Smooth muscle cell of the brain vasculature (primary cell): ENCODE results near the gene UFD1.

Source experiments
- DNase-seq: peaks from one replicate; pipeline ENCODE4 v3.0.0-alpha.2; 2012; ENCODE audit warnings: low read depth, low spot score

Gene UFD1

DNA sequence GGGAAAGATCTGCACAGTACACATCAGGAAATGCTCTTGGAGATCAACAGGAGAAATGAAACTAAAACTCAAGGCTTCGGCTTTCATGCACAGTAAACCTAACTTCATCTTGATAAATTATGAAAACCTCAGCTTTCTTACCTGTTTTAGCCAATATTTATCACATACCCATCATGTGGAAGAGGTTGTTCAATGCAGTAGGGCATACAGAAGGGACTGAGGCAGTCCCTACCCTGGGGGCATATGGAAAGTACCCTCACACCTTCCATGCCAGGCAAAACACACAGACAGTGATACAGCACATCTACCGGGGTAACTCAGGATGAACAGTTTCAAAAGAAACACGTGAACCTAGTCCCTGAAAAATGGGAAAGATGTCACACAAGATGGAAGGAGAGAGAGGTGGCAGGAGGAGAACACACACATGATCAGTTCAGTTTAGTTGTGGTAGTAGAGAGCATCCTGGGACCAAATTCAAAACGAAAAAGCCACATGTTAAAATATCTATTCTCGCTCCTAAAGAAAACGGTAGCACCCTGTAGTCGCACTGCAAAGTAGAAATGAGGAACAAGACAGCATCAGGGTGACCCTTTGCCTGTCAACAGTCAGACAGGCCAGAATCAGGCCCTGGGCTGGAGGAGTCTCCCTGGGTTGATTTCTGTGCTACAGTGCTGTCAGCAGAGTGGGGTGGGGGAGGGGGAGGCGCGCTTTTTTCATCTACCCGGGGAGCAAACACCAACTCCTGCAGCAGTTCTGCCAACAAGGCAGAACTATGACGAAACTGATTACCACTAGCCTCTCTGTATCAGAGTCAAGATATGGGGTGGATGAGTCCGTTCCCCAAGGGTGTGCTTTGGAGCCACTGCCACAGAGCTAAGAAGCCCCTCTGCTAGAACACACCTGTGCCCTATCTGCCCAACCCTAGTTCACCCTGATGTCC lies 48.8 kb downstream of the UFD1 start:
- DNase-seq = no peak

DNA sequence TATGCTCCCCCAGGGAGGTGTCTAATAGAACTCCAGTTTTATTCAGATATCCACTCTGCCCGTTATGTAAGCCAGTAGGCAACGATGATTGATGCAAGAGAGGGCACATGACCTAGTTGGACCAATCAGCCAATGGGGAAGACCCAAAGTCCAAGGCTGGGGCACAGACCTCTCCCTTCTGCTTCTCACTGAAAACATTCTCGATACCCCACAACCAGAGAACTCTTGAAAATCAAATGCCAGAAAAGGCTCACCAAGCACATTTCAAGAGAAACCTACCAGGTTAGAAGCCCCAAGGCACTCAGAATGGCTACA lies 54.9 kb downstream of the UFD1 start:
- no peak for DNase-seq

DNA sequence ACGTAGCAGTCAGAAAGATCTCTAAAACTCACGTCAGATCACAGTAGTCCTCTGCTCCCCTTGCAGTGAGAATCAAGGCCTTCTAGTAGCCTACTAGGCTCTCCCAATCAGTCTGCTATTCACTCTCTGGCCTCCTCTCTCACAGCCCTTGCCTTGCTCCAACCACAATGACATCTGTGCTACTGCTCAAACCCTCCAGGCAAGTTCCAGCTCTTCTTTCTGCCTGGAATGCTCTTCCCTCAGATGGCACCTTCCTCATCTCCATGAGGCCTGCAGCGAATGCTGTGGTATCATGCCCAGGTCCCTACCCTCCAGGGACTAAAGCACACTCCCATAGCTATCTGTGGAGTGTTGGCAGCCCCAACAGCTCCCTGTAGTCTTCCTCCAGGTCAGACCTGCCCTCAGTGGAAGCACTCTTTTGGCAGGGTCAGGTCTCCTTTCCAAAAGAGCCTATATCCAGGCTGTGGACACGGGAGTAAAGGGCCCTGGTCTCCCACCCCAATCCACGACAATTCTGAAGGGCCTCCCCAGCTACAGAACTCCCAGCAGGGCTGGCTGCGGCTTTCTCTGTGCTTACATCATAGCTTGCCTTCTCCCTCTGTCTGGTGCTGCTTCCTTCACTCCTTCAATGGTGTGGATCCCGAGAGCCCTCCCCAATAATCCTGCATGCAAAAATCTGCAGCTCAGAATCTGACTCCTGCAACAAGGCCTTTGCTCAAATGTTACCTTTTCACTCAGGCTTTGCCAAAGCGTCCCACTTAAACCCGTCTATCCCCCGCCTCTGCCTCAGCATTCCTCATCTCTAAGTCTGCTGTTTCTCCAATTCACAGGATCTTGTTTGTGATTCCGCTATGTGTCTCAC lies 56.3 kb downstream of the UFD1 start:
- no peak for DNase-seq

DNA sequence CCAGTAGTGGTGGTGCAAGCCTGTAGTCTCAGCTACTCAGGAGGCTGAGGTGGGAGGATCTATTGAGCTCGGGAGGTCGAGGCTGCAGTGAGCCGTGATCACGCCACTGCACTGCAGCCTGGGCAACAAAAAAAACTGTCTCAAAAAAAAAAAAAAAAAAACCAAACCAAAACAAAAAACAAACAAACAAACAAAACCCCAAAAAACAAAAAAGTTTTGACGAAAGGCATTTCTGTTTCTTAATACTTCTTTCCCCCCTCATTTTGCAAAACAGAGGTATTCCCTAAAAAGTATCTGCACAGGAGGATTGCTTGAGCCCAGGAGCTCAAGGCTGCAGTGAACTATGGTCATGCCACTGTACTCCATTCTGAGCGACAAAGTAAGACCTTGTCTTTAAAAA lies 58.7 kb downstream of the UFD1 start:
- no peak for DNase-seq

DNA sequence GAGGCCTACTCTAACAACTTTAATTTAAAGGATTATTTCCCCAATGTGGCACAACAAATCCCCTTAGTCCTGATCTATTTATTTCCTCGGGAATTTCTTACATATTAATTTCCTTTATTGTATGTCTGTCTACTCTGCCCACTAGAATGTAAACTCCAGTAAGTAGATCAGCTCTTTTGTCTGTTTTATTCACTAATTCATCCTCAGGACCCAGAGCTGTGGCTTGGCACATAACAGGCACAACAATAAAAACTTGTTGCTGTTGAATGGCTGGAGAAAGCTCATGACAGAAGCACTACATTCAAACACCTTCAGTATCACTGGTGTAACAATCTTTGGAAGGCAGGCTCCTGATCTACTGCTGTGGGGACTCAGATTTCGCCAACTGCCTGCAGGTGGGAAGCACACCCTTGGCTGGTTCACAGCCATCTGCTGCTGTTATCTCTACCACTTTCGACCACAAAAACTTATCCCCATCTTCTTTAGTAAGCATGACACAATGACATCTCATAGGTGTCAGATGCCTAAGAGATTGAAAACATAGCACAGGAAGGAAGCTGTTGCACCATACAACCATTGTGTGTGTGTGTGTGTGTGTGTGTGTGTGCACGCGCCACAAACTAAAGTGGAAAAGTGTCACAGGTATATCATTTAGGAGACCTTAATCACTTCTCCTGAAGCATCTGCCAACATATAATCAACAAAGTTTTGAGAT lies 59.4 kb downstream of the UFD1 start:
- no peak for DNase-seq

DNA sequence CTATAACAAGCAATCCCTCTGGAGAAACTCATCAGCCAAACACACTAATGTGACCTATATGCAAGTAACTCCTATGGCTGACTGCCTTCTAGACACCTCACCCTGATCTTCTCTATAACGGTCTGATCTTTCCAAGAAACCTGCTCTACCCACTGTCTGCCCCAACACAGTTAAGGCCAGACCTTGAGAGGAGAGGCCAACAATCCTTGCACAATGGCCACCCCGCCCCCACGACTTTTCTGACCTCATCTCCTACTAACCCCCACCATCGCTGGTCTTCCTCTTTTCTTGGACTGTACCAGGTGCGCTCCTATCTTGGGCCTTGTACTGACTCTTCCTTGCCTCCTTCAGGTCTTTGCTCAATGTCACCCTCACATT lies 59.9 kb downstream of the UFD1 start:
- DNase-seq = no peak

DNA sequence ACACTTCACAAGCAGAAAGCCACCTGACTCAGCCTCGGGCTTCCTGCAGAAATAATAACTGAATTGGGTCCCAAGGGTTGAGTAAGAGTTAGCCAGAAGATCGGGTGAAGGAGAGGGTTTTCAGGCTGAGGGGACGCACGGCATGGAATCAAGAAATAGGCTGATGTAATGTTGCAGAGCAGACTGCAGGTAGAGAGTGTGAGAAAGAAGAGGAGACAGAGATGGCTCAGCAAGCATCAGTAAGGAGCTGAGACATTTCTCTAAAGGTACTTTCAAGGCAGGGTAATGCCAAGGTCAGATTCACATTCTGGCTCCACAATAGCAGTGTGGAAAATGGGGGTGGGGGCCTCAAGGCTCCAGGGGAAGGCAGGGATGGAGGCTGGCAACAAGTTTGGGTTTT lies 66.1 kb downstream of the UFD1 start:
- no peak for DNase-seq

DNA sequence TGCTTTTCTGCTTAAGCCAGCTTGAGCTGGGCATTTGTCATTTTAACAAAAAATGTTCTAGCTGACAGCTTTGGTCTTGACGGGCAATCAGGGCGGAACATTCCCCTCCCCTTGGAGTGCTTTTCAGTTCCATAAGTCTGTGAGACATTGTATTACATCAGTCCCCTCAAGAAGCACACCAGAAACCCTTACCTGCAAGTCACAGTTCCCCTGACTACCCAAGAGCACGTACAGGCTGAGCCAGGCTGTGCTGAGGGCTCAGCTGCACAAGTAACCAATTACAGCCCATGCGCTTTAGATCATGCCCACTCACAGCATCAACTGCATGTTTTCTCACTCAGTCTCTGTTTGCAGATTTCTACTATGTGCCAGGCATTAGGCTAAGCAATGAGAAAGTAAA lies 66.5 kb downstream of the UFD1 start:
- DNase-seq = no peak

DNA sequence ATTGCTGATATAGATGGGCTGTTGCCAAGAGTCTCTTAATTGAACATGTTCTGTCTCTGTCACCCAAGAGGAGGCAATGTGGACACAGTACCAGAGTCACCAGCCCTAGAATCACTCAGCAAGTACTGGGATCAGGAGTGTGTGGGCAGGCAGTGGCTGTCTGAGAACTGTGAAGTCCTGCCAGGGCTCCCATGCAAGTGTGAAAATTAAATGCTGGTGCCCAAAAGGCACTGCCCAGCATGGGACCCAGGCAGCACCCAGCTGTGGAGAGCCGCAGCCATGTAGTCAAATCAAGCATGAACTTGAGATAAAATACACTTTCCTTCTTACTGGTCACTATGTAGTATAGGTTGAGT lies 67.3 kb downstream of the UFD1 start:
- DNase-seq = no peak

DNA sequence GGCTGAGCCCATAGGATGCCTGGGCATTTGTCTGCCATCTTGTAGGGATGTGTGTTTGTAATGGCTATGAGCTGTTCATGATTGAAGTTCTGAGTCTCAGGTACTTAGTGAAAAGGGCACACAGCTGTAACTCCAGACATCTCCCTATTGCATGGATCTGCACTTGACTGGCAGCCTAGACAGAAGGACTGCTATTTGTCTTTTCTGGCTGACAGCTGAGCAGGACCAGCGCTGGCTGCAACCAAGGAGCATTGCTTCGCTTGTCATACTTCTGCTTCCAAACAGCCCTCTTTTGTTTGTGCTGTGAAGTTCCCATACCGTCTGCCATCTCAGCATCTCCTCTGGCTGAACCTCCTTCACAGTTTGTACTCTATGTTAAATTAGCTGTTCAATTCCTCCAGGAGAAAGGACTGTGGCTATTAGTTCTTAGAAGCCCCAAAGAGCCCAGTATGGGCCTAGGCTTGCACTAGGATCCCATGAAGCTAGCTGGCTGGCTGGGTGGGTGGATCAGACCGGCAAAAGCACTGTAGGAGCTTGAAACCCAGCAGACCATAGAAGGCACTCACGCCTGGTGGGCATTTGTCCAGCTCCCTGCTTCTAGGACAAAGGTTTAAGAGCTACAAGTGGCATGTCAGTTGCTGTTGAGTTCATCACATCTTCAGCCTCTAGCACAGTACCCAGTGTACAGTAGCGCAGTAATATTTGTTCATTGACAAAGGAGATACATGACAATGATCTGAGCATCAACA lies 67.9 kb downstream of the UFD1 start:
- DNase-seq = no peak

DNA sequence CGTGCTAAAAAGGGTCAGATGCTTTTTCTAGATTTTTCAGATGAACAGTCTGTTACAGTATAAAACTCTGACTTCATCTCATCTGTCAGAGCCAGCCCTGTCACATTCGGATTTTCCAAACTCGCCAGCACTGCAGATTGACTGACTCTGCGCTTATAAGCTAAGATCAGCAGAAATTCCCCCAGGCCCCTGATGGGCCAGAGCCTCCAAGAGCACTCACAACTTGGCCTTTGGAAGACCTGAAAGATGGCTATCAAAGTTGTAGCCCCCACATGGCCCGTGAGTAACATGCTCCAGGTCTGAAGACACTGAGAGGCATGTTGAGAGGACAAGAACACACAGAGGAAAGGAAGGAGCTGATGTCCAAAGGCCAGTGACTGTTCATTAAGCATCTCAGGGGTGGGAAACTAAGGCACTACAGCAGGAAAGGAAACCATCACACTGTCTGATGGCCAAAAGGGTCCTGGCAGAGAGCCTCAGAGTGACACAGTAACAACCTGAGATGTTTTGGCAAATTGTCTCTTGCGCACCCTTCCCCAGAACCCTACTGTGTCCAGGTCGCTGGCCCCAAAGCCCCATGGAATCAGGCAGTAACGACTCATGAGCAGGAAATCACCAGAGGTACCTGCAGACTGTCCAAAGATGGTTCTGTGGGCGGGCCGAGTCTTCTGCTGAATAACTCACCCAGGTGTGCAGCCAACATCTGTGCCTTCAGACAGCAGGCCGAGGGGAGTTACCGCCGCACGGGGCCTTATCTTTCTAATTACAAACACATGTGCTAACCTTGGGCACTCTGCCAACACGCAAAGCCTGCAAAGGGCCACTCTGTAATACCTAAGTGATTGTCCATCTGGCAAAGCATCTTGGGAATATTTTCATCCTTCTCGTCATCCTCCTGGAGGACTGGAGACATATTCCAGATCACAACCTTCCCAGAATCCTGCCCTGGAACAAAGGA lies 71.1 kb downstream of the UFD1 start:
- no peak for DNase-seq

DNA sequence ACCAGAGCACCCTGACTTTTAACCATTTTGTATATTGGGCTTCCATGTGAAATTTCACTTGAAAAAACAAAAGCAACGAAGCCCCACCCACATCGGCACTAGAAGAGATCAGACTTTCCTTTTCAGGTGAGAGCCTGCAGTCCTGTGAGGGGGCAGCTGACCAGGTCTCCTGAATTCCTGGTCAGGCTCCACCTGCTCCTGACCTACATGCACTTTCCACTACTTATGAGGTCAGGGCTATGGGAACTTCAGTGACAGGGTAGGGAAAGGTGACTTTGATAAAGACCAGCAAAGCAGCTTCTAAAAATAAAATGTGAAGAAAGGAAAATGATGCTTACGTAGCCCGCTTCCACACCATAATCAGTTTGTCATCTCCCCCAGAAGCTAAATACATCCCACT lies 72.1 kb downstream of the UFD1 start:
- DNase-seq = no peak

DNA sequence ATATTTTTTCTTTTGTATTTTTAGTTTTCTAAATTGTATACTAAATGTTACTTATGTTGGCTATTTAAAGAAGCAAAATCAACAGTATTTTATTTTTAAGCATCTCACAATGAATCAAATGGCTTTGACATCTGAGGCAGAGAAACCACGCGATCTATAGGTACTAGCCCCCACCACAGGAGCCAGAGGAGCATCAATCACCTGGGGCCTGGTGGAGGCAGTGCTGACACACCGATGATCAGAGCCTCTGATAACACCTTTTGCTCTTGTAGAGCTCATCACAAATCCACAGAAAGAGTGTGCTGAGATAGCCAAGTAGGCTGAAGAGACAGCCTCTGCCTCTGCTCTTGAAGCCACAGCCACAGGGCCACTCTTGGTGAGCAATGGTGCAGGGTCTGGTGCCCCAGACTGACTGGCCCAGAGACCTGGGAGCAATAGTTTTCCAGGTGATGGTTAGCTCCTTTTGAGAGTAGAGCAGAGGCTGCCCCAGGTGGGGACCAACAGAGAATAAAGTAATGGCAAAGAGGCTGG lies 72.6 kb downstream of the UFD1 start:
- no peak for DNase-seq

DNA sequence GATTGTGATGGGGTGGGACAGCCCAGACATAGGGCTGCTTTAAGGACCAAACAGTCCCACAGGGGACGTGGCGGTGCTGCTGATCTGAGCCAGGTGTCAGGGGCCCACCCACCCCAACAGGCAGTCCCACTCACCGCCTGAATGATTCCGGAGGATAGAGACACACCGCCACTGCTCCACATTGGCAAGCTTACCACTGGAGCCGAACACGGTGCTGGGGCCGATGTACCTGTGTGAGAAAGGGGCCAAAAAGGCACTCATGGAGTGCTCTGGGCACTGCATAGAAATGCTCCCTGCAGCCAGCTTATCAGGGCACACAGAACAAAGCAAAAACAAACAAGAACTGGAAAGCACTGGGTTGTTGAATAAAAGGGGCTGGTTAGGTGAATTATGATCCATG lies 73.3 kb downstream of the UFD1 start:
- no peak for DNase-seq

DNA sequence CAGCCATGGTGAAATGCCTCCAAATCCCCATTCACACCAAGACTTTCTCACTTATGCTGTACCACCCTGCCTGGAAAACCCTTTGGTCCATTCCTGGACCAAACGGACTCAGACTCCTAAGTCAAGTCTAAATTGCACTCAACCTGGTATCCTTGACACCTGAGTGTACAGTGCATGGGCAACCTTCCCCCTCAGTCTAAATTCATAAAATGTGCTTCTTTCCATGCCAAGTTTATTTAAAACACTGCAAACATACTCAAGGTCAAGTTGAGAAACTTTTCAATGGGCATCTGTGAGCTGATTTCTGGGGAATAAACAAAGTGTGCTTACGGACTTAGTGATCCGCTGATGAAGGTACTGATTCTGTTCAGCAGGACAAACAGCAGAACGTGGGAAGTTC lies 73.9 kb downstream of the UFD1 start:
- DNase-seq = no peak

DNA sequence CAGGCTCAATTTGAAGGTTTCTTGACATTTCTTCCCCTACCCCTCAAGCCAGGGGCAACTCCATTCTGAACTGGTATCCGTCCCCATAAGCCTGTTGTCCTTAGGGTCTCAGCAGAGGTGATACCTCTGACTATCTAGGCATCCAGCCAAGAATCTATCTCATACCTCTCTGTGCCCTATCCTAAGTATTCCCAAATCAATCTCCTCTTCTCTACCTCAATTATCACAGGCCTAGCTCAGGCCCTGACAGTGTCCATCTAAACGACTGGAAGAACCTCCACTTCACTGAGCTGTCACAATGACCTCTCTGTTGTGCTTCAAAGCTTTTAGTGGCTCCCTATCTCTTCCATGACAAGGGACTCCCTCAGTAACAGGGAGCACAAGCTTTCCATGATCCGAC lies 74.3 kb downstream of the UFD1 start:
- DNase-seq = no peak

DNA sequence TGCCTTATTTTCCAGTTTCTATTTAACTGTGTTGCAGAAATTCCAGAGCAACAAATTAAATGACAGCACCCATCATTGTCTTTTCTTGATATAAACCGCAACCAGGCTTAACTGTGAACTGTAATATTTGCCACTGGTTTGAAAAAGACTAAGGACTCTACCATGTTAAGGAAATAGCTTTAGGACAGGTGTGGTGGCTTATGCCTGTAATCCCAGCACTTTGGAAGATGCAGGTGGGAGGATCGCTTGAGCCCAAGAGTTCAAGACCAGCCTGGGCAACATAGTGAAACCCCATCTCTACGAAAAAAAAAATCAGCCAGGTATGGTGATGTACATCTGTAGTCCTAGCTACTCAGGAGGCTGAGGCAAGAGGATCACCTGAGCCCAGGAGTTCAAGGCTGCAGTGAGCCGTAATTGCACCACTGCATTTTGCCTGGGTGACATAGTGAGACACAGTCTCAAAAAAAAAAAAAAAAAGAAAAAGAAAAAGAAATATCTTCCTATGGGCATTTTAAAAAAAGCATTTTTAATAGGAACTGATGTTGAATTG lies 76.3 kb downstream of the UFD1 start:
- no peak for DNase-seq

DNA sequence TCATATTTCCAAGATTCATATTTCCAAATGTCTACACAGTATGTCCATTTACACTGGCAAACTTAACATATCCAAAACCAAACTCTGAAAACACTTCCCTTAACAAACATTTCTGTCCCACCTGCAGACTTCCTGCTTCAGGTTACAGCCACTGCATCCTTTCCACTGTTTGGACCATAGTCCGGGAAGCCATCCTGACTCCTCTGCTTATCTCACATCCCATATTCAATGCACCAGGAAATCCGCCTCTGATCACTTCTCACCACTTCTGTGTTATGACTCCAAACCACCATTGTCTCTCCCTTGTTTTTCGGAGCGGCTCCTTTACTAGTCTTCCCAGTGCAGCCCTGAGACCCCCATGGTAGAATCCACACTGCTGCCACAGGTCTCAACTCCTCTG lies 77.5 kb downstream of the UFD1 start:
- no peak for DNase-seq

DNA sequence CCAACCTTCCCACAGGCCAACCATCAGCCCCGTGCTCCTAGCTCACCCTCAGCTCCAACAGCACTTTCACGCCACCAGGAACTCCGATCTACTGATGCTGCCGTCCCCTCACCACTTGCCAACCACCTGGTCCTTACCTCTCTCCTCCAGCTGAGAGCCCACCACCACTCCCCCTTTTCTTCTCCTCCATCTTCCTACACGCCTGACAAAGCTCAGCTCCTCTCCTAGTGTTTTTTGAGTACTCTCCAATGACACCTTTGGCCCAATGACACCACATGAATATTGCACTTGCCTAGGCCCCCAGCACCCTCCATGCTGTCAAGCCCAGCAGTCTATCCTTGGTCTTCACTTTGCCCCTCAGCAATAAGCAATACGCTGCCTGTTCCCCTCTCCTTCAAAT lies 78.1 kb downstream of the UFD1 start:
- no peak for DNase-seq
